SH-SY5Y (cell line): Measurements from ENCODE around the gene DHRS1.

Experiments
- GATA2 ChIP-seq: IDR thresholded peaks from 2 replicates; pipeline ENCODE4 v1.6.1; 2011; ENCODE audit warnings: mild to moderate bottlenecking, low read depth, low read length
- GATA3 ChIP-seq: IDR thresholded peaks from 2 replicates; pipeline ENCODE4 v1.6.1; 2011; ENCODE audit warnings: low read depth, mild to moderate bottlenecking, low read length, moderate library complexity

DNA sequence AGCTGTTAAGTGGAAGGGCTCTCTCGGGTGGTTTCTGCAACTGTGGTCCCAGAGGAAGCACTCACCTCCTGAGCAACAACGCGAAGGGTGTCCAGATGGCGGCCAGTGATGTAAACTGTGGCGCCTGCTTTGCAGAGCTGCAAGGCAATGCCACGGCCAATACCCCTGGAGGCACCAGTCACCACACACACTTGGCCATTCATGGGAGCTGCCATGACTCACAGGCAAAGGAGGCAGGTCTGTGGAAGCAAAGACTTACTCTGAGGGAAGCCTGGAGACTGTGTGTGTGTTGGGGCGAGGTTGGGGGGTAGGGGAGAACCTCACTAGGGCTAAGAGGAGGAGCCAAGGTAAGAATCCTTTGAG, 707 bp downstream of the DHRS1 start:
- no peak for TF ChIP-seq GATA3
- TF ChIP-seq GATA2 = no peak
